ENCODE data around the gene UBE2L3. TPM values are rescaled to one million over a fixed set of nuclear protein-coding genes. Genes with fewer than 3 reads are reported as not detected.
A peak's percentile ranks its signal among the peaks of the same experiment; 100 is the strongest.

Gene UBE2L3
- total RNA-seq, 1 experiment from 2014 or later: 61.0 TPM

DNA sequence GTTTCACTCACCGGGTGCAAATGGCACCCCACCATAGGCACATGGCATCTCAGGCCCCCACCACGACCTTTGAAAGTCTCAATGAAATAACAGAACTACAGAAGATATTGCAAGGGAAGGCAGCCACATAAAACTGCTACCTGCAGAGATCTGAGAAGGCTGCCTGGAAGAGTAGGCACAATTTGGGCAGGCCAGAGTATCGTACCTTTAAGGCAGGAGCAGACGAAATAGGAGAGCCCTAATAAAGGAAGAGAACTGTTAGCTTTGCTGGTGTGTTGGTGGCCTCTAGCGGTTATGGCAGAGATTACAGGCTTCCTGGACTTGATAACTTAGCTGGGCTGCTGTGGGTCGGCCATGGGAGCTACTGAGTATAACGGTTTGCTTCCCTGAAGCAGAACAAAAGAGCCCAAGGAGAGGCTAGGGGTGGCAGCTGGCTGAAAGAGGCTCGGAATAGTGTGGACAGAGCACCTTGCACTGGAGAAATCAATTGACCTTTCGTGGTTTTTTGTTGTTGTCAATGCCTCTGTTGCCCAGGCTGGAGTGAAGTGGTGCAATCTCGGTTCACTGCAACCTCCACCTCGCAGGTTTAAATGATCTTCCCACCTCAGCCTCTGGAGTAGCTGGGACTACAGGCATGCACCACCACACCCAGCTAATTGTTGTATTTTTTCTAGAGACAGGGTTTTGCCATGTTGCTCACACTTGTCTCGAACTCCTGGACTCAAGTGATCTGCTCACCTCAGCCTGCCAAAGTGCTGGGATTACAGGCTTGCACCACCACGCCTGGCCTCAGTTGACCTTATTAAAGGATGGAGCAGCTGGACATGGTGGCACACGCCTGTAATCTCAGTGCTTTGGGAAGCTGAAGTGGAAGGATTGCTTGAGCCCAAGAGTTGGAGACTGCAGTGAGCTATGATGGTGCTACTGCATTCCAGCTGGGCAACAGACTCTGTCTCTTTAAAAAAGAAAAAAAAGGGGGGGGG, 79.4 kb downstream of the UBE2L3 start:
- DNase-seq (ENCODE audit: low spot score): peak; percentile 58

DNA sequence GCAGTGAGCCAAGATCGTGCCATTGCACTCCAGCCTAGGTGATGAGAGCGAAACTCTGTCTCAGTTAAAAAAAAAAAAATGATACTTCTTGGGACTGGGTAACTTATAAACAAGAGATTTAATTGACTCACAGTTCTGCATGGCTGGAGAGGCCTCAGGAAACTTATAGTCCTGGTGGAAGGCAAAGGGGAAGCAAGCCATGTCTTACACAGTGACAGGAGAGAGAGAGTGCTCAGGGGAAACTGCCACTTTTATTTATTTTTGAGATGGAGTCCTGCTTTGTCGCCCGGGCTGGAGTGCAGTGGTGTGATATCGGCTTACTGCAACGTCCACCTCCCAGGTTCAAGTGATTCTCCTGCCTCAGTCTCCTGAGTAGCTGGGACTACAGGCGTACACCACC, 82.8 kb downstream of the UBE2L3 start:
- no peak for DNase-seq (ENCODE audit: low spot score)

DNA sequence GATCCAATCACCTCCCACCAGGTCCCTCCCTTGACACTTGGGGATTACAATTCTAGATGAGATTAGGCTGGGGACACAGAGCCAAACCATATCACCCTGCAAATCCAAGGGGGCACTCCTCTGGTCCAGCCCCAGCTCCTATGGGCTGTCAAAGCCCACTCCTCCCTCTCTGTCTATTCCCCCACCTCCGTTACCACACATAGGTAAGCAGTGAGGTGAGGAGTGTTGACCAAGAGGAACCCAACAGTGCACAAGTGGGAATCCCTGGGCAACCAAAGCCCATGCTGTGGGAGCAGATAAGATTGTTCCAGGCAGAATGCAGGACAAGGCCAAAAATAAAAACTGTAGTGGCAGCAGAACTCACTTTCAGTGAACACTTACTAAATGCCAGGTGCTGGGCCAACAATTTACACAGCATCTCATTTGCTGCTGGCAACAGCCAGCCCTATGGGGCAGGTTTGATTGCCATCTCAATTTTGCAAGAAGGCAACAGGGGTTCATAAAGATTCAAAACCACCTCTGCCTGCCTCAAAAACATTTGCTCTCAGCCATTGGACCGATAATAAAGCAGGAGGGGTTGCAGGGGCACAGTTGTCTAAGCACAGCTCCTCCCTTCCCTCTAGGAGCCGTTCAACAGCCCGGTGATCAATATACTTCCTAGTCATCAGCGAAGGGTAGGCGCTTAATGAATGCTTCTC, 83.5 kb downstream of the UBE2L3 start:
- no peak for DNase-seq (ENCODE audit: low spot score)

DNA sequence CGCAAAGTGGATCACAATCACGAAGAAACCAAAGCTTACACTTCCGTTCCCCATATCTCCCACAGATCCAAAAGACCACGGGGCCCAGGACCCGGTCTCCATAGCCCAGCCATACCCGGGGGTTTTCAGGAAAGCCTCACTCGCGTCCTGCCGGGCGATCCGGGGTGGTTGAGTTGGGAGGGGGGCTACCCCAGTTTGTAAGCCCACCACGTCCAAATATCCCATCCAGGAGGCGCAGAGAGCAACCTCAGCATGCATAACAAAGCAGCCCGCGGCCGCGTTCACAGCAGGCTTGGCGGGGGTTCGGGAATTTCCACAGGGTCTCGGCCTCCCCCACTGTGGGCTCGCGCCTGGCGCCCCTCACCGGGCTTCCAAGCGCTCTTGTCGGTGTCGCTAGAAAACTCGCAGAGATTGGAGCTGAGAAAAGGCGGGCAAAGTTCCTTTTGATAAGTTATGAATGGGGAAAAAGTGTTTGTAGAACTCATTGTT, 84.1 kb downstream of the UBE2L3 start:
- no peak for DNase-seq (ENCODE audit: low spot score)

DNA sequence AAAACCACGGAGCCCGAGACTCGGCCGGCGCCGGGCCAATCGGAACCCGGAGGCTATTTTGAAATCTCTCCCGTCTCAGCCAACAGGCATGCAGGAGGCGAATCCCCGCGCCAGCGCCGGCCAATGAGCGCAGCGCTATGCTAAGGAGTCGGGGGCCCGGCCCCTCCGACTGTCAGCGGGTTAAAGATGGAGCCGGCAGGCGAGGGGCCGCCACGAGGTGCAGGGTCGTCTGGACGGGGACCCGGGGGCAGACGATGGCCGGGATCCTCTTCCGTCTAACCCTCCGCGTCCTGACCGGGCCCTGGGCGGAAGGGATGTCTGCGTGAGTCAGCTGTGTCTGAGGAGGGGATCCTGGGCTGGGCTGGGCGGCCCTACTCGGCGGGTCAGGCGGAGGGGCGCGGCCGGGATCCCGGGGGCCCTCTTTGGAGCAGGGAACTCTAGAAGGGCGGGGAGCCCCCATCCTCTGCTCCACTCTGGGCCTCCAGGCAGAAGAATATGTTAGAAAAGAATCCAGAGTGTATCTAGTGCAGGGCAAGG, 84.6 kb downstream of the UBE2L3 start:
- DNase-seq (ENCODE audit: low spot score): peak; percentile 57

DNA sequence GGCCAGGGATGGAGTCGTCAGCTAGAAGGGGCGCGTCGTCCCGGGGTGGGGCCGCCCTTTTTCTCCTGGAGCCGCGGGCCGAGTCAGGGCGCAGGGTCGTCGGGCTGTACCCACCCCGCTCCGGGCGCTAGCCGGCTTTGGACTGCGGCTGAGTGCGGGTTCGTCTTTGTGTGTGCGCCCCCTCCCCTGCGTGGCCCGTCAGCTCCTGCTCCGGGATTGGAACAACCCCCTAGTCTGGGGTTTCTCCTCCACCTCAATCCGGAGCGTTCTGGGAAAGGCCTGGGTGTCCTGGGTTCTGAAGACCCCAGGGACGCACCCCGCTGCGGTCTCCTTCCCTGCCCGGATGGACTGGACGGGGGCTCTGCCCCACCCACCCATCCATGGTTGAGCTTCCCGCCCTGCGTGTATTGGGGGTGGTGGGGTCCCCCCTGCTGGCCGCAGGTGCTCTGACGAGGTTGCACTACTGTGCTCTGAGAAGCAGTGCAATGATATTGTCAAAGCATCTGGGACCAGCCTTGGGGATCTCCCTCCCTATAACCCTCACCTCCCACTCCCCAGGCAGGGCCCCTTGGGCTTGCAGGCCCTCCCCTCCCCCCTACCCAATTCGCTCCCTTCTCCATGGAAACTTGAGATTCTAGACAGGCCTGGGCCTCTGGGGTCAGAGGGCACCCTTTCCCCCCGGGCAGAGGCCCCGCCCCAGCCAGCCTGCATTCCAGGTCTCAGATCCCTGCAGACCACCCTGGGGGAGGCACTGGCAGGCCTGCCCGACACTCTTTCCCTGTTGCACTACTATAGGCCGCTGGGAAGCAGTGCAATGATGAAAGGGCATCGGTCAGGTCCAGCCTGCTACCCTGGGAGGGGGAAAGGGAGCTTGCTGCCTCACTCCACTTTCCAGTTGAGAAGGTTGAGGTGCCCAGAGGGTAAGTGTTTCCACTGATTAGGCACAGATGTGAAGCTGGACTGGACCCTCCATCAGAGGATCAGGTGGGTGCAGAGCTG, 85.3 kb downstream of the UBE2L3 start:
- no peak for DNase-seq (ENCODE audit: low spot score)

DNA sequence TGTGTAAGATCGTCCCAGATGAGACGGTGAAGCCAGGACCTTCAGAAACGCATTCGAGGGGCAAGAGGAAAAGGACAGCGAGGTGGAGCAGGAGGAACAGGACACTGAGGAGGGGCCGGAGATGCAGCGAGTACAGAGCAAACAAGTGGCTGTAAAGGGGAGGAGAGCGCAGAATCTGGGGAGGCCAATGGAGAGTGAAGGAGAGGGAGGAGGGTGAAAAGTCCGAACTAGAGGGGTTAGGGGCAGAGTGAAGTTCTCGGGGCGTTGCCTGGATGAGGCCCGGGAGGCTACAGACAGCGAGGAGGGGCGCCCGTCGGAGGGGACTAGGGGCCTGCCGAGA, 89.5 kb downstream of the UBE2L3 start:
- no peak for DNase-seq (ENCODE audit: low spot score)

DNA sequence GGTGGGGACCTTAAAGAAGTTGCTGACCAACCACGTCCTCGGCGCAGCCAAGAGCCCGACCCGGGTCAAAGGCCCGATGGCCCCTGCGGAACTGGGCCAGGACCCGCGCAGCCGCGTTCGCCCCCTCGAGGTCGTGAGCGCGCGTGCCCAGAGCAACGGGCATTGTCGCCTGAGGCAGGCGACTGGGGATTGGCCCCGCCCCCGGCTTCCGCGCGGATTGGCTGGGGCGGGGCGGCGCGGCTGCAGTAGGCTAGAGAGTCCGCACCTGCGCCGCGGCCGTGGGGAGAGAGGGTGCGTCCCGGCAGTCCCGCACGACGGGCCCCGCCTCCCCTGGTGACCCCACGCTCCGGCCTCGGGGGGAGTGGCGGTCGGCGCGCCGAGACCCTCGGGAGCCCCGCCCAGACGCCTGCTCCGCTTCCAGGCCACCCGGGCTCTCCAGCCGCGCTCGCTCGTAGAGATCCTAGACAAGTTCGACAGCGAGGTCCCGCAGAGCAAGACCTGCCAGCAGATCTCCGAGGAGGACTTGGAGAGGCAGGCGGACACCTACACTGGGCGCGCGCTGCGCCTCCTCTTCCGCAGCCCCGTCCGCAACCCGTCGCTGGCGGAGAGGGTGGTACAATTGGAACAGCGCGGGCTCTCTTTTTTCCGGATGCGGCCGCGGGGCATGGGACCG, 90.0 kb downstream of the UBE2L3 start:
- no peak for DNase-seq (ENCODE audit: low spot score)

DNA sequence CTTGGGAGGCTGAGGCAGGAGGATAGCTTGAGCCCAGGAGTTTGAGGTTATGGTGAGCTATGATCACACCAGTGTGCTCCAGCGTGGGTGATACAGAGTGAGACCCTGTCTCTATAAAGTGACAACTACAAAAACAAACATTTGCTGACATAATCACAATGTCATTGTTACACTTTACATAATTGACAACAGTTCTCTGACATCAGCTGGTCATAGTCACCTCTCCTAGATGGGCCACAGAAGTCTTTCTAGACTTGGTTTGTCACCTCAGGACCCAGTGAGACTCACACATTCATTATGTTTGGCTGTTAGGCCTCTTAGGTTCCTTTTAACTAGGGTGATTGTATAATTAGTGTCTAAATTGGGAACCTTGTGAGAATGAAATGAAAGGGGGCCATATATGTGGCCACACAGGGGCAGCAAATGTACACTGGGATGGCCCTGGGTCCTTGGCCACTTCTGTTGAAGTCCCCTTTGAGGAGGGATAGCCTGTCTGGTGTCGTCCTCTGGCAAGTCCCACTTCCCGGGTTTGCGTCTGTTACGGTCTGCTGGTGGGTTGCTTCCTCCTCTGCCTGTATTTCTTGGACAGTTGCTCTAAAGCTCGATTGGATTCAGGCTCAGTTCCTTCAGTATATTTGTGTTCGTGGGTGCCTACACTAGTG, 92.5 kb downstream of the UBE2L3 start:
- DNase-seq (ENCODE audit: low spot score): no peak

DNA sequence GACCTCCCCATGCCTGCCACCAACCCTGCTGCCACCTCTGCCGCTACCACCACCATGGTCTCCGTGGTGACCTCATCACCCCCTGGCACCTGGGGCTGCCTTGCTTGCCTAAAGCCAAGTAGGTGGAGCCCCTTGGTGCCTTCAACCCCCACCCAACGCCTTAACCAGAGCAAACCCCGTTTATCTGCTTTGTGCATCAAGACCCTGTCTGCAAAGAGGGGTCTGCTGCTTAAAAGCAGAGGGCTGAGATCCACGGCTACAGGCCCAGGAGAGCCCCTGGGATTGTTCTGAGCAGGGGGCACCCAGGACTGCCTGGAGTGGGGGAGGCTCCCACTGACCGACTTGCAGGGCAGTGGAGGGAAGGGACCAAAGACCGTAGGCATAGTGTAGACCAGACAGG, 93.4 kb downstream of the UBE2L3 start:
- no peak for DNase-seq (ENCODE audit: low spot score)

DNA sequence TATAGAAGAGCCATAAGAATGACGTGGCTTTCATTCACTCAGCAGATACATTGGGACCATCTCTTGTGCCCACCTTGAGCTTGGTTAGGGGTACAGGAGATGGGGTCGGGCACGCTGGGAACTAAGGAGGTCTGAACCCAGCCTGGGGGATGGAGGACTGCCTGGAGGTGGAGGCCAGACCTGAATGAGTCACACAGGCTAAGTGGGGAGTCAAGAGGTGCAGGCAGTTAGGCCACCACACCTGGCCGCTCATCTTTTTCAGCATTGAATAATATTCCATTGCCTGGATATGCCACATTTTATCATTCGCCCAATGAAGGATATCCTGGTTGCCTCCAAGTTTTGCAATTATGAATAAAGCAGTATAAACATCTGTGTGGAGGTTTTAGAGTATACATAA, 94.5 kb downstream of the UBE2L3 start:
- DNase-seq (ENCODE audit: low spot score): no peak

DNA sequence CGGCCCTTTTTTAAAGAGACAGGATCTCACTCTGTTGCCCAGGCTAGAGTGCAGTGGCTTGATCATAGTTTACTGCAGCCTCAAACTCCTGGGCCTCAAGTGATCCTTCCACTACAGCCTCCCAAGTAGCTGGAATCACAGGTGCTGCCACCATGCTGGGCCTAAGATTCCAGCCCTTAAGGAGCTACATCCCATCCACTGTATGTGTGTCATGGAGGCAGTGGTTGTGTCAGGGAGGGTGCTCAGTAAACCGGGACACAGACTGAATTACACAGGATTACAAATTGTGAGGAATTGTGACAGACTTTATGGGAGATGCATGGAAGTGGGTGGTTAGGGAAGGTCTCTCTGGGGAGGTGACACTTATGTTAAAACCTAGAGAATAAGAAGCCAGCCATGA, 96.2 kb downstream of the UBE2L3 start:
- DNase-seq (ENCODE audit: low spot score): no peak

DNA sequence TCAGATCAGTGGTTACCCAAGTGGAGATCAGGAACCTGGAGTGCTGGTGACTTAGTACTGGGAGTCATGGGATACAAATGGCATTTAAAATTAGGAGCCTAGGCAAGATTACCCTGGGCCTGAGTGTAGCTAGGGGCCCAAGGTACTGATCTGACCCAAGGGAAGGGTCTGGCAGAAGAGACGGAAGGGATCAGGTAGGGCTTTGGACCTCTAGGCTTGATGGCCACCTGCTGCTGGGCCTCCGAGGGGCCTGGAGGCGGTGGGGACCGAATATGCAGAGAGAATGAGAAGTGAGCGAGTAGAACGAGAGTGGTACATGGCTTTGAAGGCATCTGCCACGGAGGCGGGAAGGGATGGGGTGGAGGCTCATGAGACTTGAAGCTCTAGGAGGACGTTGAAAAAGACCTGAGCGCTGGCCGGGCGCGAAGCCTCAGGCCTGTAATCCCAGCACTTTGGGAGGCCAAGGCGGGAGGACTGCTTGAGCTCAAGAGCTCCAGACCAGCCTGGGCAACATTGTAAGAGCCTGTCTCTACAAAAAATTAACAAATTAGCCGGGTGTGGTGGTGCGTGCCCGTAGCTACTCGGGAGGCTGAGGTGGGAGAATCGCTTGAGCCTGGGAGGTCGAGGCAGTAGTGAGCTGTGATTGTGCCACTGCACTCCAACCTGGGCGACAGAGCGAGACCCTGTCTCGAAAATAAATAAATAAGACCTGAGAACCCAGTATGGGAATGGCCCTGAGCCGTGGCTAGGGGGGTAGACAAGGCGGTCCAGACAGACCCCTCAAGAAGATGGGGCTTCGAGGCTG, 97.7 kb downstream of the UBE2L3 start:
- DNase-seq (ENCODE audit: low spot score): no peak

DNA sequence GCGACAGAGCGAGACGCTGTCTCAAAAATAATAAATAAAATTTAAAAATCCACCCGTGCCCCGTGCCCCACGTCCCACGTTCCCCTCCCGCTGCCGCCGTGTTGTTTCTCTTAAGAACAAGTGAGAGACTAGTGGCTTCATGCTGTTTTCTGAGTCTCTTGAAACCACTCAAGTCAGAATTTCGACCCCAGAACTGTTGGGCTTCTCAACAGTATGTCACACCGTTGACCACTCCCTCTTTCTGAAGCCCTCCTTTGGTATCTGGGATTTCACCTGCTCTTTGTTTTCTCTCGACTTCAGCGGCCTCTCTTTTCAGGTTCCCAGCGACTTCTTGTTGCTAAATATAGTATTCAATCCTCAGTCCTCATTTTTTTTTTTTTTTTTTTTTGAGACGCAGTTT, 99.3 kb downstream of the UBE2L3 start:
- DNase-seq (ENCODE audit: low spot score): no peak

DNA sequence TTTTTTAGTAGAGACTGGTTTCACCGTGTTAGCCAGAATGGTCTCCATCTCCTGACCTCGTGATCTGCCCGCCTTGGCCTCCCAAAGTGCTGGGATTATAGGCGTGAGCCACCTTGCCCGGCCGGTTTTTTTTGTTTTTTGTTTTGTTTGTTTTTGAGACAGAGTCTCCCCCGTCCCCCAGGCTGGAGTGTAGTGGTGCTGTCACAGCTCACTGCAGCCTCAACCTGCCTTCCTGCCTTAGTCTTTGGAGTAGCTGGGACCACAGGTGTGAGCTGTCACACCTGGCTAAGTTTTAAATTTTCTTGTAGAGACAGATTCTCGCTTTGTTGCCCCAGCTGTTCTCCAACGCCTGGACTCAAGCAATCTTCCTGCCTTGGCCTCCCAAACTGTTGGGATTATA, 101.5 kb downstream of the UBE2L3 start:
- no peak for DNase-seq (ENCODE audit: low spot score)

DNA sequence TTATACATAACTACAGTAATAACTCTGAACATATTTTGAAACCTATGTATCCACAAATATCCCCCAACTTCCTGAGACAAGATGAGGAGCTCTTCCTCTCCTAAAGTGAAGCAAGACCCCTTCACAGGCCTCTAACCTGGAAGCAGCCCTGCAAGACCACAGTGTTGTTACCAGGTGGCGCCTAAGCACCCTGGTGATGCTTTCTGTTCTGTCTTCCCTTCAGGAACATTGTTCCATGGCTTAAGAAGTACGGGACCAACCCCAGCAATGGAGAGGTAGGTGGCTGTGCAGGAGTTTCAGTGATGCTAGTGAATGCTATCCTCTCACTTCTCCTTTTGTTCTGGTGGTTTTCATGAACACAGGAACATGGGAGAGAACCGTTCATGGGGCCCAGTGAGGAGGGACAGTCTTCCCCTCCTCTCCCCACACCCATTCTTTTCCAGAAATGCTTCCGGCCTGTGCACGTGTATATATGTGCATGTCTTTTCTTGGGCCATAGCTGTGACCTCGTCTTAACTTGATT, 104.7 kb downstream of the UBE2L3 start:
- no peak for DNase-seq (ENCODE audit: low spot score)
